Stimulated activated CD4-positive, alpha-beta T cell treated with anti-CD3 and anti-CD28 coated beads, Interleukin-4, amount 100 ng/mL, for 4 hours (primary cell): ENCODE measurements around the gene LRRC8E.

Experiments used
- DNase-seq, 2 experiments: peaks; one replicate each; pipeline ENCODE4 v3.0.0-alpha.2; 2020

The LRRC8E gene

DNA sequence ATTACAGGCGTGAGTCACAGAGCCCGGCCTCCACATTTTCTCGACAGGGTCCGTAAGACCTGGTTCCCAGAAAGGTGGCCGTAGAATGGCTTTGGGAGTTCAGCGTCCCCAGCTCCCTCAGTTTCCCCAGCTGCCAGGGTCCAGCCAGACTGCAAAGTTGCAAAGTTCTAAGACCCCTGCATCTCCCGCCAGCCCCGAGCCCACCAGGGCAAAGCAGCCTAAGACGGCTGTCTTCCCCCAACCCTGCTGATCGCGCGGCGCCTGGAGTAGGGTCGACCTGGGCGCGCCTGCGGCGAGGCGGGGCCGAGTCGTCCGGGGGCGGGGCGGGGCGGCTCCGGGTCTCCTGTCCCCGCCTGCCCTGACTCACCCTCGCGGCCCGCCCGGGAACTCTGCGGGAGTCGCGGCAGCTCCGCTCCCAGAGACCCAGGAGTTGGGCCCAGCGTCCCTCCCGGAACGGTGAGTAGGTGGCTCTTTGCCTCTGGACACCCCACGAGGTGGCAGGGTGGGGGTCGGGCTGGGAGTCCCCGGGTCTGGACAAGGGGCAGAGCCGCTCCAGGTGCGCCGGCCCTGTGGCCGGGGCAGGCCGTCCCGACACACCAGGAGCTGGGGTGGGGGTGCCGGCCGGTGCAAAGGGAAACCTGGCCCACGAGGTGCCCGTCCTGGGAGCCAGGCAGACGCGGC is at the start of gene LRRC8E:
Gene LRRC8E (plus strand): TSS at position 366 of the 681 bp plus-strand sequence. CDS start 7,094 bp downstream, outside the sequence.
- DNase-seq: peak; percentile 38 to 58

DNA sequence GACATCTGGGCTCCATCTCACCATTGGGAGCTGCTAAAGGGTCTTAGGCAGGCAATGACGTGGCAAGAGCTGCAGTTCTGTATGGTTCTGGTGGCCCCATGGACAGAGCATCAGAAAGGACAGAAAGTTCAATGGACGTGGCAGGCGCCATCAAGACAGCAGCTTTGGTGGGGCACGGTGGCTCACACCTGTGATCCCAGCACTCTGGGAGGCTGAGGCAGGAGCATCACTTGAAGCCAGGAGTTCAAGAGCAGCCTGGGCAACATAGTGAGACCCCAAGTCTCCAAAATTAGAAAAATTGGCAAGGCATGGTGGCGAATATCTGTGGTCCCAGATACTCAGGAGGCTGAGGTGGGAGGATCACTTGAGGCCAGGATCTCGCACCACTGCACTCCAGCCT is 48.8 kb upstream of the LRRC8E start:
- no peak for DNase-seq

DNA sequence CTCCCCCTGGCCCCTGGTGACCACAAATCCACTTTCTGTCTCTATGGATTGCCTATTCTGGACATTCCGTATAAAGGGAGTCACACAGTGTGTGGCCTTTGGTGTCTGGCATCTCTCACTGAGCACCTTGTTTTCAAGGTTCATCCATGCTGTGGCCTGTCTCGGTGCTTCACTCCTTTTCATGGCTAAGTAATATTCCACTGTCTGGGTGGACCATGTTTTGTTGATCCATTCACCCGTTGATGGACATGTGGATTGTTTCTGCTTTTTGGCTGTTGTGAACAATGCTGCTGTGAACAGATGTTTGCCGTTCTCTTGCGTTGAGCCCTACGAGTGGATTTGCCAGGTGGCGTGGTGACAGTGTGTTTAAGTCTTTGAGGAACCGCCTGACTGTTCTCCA is 47.7 kb upstream of the LRRC8E start:
- no peak for DNase-seq

DNA sequence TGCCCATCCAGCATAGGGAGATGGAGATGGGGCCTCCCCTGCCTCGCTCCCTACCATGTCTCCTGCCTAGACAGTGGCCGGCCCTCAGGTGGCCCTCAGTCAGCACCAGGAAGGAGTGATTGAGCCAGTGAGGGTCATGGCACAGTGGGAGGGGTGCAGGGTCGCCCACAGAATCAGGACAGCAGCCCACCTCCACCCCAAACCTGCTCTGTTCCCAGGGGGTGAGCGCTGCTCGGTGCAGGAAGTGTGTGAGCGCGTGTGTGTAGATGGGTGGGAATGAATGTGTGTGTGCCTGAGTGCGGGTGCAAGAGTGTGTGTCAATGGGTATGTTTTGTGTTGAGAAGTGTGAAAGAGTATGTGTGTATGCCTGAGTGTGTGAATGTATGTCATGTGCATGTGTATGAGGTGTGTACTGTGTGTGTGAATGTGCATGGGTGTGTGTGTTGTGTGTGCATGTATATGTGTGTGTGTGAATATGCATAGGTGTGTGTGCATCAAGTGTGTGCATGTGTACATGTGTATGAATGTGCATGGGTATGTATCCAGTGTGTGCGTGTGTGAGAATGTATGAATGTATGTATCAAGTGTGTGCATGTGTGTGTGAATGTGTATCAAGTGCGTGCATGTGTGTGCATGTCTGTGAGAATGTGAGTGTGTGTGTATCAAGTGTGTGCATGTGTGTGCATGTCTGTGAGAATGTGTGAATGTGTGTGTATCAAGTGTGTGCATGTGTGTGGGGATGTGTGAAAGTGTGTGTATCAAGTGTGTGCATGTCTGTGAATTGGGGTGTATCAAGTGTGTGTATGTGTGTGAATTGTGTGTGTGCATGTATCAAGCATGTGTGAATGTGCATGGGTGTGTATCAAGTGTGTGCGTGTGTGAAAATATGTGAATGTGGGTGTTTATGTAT is 46.3 kb upstream of the LRRC8E start:
- no peak for DNase-seq

DNA sequence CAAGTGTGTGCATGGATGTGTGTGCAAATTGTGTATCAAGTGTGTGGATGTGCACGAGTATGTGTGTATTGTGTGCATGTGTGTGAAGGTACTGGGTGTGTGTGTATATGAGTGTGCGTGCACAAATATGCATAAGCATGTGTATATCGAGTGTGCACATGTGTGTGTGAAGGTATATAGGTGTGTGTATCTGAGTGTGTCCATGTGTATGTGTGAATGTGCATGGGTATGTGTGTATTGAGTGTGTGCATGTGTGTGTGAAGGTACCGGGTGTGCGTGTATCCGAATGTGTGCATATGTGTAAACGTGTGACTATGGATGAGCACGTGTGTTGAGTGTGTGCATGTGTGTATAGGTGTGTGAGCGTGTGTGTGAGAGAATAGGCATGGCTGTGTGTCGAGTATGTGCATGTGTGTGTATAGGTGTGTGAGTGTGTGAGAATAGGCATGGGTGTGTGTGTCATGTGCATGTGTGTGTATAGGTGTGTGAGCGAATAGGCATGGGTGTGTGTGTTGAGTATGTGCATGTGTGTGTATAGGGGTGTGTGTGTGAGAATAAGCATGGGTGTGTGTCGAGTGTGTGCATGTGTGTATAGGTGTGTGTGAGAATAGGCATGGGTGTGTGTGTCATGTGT is 45.5 kb upstream of the LRRC8E start:
- DNase-seq: no peak

DNA sequence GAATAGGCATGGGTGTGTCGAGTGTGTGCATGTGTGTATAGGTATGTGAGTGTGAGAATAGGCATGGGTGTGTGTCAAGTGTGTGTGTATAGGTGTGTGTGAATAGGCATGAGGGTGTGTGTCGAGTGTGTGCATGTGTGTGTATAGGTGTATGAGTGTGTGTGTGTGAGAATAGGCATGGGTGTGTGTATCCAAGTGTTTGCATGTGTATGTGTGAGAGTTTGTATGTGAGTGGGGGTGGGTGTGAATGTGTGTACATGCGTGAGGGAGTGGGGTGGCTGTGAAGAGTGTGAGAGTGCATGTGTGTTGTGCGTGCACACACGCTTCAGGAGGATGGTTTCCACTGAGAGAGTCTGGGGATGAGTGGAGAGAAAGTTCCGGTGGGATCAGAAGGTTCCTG is 44.8 kb upstream of the LRRC8E start:
- no peak for DNase-seq

DNA sequence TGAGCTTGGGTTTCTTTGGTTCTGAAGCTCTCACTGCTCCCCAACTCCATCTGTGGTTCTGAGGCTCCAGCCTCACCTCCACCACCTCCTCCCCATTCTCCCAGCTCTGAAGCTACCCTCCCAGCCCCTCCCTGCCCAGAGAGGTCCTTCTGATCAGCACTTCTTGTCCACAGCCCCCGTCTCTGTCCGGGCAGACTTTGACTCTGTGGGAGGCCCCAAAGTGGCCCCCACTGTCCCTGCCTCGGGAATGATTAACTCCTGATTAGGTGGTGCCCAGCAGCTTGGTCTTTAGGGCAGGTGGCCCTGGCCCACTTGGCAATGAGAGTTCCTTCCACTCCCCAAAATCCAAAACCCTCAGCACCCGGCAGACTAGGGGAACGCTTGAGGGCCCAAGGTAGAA is 43.9 kb upstream of the LRRC8E start:
- DNase-seq: no peak

DNA sequence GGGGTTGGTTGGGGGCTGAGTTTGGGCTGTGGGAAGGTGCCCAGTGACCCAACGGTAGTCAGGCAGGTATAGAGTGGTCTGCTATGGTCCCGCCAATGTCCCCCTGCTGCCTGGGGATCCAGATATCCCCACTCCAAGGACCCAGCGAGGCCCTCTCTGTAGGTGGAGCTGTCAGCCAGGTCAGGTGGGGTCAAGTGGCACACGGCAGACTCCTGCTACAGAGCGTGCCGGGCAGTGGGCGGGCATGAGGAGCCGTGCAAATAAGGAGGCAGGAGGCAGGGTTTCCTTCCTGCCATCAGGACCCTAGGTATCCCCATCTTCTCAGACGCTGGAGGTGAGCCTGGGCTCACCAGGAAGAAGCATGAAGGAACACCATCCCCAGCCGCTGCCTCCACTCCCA is 43.4 kb upstream of the LRRC8E start:
- no peak for DNase-seq

DNA sequence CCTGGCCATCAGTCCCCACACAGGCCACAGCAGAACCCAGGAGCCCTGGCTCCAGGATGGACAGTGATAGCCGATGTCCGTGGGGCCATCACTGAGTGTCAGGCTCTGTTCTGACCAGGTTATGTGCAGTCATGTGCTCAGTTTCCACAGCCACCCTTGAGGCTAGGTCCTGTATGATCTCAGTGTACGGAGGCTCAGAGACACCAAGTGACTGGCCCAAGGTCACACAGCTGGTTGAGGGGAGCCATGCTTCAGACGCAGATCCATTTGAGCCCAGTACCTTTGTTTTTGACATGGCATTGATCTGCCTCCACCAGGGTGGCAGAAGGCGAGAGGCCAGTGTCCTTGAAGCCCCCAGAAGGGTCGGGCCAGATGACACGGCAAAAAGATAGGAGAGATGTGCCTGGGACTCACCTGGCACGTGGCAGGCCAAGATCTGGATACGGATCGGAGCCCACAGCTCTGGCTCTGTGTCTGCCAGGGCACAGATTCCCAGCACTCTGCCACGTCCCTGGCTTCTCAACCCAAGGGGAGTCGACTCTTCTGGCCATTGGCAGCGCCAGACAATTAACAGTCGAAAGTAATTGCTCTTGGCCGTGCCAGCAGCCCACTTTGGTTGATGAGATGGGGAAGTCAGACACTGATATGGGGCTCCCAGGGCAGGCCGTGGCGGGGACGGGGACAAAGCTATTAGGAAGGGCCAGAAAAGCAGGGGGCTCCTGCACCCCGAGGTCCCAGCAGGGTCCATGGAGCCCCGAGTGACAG is 42.7 kb upstream of the LRRC8E start:
- DNase-seq: no peak

DNA sequence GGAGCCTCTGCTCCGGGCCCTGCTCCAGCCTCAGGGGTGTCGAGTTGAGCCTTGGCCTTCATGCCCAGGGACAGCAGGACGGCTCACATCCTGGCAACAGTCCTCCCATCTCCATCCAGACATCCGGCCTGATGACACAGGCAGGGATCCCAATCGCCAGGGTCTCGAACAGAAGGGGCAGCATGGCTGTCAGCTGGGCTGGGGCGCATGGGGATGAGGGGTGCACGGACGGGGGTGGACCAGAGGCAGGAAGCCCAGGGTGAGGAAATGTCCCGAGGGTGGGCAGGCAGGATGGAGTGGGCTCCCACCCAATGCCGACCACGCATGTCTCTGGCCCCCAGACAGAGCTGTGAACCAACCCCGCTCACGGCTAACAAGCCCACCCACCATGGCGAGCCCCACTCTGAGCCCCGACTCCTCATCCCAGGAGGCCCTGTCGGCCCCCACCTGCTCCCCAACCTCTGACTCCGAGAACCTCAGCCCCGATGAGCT is 42.1 kb upstream of the LRRC8E start:
- DNase-seq: no peak

DNA sequence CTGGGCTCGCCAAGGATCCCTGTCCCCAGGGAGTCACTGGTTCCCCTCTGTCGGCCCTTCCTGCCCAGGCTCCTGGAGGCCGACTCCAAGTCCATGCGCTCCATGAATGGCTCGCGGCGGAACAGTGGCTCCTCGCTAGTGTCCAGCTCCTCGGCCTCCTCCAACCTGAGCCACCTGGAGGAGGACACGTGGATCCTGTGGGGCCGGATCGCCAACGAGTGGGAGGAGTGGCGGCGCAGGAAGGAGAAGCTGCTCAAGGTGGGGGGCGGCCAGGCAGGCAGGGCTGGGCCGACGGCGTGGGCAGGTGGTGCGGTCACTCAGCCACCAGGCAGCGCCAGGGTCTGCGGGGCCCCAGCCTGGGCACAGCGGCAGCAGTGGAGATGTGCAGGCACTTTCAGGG is 40.6 kb upstream of the LRRC8E start:
- no peak for DNase-seq

DNA sequence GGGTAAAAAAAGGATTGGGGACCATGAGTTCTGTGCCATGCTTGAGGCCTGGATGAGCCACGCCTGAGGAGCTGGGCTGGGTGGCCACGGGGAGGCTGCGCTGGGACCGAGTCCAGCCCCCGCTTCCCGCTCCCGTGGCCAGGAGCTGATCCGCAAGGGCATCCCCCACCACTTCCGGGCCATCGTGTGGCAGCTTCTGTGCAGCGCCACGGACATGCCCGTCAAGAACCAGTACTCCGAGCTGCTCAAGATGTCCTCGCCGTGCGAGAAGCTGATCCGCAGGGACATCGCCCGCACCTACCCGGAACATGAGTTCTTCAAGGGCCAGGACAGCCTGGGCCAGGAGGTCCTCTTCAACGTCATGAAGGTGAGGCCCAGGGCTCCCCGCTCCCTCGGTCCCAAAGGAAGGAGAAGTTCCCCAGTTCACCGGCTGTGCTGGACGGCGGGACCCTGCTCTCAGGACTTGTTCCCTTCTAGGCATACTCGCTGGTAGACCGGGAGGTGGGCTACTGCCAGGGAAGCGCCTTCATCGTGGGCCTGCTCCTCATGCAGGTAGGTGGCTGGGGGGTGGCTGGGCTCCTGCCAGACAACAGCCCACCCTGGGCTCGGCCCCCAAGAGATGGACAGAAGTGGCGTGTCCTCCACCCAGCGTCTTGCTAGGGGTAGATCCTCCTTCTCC is 39.4 kb upstream of the LRRC8E start:
- no peak for DNase-seq

DNA sequence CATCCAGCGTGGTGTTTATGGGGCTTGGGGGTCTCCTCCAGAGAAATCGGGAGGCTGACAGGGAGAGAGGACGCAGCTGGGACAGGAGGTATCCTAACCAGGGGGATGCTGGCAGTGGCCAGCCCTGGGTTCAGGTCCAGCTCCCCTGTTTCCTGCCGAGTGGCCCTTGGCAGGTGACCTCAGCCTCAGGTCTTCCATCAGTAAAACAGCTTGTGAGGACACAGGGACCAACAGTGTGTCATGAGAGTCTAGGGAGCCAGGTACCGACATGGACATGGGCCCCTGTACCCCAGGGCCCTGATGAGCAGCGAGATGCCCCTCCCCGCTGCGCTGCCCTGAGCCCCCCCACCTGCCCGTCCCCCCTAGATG is 38.7 kb upstream of the LRRC8E start:
- DNase-seq: no peak

DNA sequence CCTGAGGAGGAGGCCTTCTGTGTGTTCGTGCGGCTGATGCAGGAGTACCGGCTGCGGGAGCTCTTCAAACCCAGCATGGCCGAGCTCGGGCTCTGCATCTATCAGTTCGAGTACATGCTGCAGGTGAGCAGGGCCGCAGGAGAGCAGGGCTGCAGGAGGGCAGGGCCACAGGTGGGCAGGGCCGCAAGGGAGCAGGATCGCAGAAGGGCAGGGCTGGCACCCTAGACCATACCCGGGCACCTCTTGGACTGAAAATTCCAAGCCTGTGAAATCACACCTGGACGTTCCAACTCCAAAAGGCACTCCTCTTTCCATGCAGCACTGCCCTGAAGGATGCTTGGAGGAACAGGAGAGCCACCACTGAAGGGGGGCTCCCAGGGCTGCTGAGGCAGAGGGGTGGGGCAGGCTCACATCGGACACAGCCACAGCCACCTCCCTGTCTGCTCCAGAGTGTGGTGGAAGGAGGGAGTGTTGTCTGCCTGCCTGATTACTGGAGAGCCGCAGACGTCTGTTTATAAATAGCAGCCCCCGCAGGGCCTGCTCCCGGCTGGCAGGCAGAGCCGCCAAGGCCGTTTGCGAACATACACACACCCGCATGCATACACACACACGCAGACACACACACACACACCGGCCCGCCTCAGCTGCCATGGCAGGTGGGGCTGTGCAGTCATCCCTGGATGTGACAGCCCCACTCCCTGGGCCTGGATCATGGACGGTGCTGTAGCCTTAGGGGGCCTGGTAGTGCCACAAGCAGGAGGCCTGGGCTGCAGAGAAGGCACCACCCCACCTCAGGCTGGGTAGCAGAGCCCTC is 38.1 kb upstream of the LRRC8E start:
- DNase-seq: no peak

DNA sequence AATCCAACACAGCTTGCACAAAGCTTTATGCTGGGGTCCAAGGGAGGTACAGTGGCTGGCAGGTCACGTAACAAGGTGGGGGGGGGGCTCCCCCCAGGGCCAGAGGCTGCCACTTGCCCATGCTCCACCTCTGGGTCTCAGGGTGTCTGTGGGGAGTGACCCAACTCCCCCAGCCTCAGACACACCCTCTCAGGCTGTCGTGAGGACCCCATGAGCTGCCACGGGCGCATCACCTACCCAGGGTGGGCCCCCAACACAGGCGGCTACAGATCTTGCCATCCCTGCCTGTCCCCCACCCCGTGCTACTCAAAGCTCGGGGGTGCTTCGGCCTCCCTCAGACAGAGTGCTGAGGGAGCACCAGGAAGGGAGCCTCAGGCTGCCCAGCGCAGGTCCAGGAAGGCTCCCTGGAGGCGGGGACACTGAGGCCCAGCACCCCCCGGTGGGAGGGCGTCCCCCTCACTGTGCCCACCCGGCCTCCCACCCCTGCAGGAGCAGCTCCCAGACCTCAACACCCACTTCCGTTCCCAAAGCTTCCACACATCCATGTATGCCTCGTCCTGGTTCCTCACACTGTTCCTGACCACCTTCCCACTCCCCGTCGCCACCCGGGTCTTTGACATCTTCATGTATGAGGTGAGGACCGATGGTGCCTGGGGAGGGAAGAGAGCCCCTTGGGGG is 37.2 kb upstream of the LRRC8E start:
- no peak for DNase-seq

DNA sequence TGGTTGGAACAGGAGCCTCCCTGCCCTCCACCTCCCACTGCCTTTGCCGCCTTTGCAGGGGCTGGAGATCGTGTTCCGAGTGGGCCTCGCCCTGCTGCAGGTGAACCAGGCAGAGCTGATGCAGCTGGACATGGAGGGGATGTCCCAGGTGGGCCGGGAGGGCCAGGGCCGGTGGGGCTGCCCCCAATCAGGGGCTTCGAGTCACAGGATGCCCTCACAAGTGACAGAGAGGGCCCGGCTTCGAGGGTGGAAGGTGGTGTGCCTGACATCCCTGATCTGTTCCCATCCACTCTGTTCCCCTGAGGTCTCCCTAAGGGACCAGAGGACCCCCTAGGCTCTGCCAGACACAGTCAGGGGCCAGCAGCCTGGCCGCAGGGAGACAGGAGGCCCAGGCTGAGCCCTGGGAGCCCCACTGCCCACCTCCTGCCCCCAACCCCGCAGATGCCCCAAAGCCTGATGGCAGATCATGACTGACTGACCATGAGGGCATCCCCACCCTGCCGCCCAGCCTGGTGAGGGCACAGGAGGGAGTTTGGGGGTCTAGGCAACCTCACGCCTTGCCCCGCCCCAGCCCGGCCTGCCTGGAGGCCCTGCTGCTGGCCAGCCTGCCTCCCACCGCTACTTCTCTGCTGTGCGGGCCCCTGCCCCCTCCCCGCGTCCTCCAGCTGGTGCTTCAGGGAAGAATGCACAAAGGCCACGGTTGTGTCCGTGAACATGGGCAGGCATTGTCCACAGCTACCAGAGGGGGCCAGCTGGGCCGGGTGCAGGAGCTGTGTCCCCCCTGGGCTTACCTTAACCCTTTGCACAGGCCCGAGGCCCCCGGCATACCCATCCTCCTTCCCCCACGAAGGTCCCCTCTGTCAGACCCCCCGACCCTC is 36.4 kb upstream of the LRRC8E start:
- DNase-seq: no peak

DNA sequence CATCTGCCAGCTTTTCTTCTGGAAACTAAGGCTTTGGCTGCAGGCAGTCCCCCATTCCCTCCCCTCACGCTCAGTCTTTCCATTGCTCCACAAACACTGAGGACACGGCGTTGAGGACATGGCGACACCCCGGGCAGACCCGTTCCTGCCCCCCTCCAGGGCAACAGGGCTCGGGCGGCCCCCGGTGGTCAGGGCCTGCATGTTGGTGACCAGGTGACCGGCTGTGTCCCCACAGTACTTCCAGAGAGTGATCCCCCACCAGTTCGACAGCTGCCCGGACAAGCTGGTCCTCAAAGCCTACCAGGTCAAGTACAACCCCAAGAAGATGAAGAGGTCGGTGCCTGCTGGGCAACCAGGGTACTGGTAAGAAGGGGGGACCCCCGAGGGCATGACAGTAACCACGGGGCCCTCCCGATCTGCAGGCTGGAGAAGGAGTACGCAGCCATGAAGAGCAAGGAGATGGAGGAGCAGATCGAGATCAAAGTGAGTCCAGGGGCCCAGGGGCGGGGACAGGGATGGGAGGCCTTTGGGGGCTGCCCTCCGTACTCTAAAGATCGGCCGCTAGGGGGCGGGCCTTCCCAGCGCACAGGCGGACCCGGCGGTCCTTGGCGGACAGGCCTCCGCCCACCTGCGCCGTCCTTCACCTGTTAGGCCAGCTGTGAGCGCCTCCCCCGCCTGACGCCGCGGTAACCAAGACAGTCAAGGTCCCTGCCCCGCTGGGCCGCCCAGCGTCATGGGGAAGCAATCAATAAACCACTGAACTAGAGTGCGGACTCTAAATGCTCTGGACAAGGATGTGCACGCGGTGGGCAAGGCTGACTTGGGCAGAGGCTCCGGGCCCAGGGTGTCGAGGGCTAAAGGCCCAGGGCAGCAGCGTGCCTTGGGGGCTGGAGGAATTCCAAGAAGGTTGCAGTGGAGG is 35.2 kb upstream of the LRRC8E start:
- DNase-seq: peak; percentile 48 to 65

DNA sequence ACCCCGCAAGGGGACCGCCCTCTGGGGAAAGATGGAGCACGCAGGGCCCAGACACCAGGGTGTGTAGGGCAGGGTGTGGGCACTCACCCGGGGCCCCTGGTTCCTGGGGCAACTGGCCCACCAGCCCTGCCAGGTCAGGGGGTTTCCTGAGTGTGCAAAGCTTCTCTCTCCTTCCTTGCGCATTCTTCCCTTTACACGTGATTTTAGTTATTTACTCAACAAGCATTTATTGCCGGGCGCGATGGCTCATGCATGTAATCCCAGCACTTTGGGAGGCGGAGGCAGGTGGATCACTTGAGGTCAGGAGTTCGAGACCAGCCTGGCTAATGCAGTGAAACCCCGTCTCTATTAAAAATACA is 34.6 kb upstream of the LRRC8E start:
- no peak for DNase-seq
